SKM-1 treated with dmso at 0.1 percent for 144 hours (cell line): ENCODE results near the gene KCNE3.

Source experiments
- DNase-seq: peaks from one replicate; lab custom pipeline; 2025; ENCODE audit not compliant: unreplicated experiment; lab: John Stamatoyannopoulos, UW

The KCNE3 gene, protein sequence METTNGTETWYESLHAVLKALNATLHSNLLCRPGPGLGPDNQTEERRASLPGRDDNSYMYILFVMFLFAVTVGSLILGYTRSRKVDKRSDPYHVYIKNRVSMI

GRCh38 chr11:74466916-74467885, at the start of gene KCNE3:
Gene KCNE3 (minus strand): TSS chr11:74467549. CDS start chr11:74457563, 9,986 bp downstream.
- DNase-seq = no peak

DNA sequence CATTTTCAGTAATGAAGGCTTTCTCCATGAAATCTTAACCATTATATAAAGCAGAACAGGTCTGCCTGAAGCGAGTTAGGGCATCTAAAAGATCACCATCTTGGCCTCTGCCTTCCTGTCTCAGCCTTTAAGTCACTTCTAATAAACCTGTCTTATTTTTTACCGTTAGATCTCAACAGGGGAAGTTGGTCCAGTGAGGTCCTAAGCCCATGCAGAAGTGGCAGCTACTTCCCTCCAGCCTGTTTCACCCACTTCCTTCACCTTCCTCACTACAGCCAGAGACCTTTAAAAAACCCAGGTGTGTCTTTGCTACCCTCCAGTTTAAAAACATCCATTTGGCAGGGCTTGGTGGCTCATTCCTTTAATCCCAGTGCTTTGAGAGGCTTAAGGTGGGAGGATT, 40.2 kb upstream of the KCNE3 start:
- peak; percentile 57 for DNase-seq

DNA sequence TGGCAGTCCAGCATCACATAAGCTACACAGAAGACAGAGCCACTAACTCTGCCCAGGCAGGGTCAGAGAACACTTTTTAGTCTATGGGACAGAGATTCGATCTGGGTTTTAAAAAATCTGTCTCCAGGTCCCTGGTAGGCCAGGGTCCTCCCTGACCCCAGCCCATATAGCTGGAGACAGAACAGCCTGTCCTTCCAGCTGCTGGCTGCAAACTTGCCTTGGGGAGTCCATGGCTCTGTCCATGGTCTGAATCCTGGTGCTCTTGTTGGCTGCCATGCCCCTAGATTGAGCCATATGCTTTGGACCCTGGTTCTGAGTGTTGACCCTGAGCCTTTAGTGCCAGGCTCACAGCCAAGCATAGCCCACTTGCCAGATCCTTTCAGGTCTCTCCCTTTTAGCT, 39.5 kb upstream of the KCNE3 start:
- DNase-seq = no peak

- no peak for DNase-seq
These were observed 38.6 kb upstream of the KCNE3 start for GRCh38 chr11:74505911-74506310.

GRCh38 chr11:74504100-74504691, 36.8 kb upstream of the KCNE3 start:
- no peak for DNase-seq

DNA sequence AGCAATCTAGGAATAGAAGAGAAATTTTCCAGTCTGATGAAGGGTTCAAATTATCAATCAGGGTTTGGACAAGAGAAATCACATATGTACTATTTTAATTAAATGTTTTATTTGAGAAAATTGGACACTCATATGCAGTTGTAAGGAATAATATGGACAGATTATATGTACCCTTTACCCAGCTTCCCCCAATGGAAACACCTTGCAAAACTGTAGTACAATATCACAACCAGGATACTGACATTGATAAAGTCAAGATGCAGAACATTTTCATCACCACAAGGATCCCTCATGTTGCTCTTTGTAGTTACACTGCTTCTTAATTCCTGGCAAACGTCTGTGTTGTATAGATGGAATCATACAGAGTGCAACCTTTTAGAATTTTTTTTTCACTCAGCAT, 27.6 kb upstream of the KCNE3 start:
- DNase-seq = no peak

GRCh38 chr11:74493791-74494630, 26.7 kb upstream of the KCNE3 start:
- DNase-seq = peak; percentile 40

DNA sequence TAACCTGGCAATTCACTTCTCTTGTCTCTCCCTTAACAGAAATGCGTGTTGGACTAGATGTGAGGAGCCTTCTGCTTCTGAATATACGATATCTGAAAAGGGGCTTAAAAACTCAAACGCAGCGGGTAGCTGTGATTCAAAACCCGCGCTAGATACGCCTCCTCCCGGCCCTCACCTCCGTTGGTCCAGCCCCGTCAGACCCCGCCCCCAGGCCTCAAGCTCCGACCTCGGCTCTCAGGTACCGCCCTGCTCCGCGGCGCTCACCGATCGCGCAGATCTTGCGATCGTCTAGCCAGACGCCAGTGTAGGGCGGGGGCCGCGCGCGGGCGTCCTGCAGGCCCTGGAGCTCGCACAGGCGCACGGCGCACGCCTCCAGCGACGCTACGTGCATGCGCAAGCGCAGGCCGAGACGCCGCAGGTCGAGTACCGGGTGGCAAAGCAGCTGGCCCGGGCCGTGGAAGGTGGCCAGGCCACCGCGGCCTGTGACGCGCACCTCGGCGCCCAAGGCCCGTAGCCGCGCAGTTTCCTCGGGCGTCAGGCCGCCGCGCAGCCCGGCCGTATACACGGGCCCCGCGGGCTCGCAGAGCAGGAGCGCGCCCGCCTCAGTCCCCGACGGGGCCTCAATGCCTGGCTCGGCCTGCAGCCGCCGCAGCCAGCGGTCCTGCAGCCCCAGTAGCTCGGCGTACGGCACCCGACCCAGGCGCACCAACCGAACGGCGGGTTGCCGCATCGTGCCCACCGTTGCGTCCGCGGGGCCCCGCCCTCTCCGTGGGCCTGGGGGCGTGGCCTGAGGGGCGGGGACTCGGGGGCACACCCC, 25.8 kb upstream of the KCNE3 start, which contains the start of gene LIPT2:
Gene LIPT2, minus strand, starts transcription at position 751 of the 817 bp plus-strand sequence. Its CDS starts 21 bp downstream, at position 730.
- peak; percentile 94 for DNase-seq

GRCh38 chr11:74492084-74492483, 24.7 kb upstream of the KCNE3 start:
- DNase-seq = no peak

- no peak for DNase-seq
These were observed 23.6 kb upstream of the KCNE3 start for GRCh38 chr11:74490941-74491340.

DNA sequence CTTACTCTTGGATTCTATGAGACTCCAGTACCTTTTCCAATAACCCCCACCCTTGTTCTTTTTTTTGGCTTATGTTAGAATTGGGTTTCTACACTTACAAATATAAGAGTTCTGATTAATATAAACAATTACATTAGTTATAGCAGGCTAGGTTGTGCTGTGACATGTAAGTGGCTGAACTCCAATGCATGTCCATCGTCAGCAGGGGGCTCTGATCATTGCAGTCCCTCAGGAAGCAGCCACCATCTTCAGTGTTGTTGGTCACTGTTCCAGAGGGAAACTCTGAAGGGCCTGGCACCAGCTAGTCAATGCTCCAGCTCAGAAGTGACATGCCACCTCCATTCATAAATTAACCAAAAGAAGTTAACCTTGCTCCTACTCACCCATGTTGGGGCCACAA, 20.5 kb upstream of the KCNE3 start:
- DNase-seq = no peak

- DNase-seq = no peak
These were observed 18.5 kb upstream of the KCNE3 start for GRCh38 chr11:74485868-74486267.

DNA sequence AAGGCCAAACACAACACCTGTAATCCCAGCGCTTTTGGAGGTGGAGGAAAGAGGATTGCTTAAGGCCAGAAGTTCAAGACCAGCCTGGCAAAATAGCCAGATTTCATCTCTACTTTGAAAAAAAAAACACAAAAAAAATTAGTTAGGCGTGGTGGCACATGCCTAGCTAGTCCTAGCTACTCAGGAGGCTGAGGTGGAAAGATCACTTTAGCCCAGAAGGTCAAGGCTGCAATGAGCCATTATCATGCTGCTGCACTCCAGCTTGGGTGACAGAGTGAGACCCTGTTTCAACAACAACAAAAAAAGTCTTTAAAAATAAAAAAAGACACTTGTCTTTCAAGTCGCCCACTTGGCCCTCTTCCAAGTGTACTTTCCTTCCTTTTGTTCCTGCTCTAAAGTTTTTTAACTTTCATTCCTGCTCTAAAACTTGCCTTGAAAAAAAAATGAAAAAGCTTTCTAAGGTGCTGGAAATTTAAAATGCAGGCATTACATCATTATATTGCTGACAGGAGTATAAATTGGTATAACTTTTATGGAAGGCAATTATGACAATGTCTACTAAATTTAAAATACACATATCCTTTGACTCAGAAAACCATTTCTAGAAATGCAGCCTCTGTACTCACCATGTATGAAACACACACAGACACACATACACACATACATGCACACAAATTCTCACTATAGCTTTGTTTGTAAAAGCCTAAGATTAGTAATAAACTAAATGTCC, 13.5 kb upstream of the KCNE3 start:
- no peak for DNase-seq

DNA sequence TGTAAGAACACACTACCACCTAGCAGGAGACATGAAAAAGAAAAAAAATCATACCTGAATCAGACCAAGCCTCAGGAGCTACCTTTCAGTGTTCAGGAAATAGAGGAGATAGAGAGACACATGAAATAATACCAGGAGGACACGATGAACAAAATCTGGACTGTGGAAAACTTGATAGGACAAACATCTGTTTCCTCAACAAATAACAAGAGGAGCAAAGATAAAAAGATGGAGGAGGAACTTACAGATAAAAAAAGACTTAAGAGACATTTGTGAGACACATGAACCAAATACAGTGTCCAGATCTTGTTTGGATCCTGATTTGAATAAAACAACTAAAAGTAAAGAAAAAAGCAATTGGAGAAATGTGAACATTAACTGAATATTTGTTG, 12.4 kb upstream of the KCNE3 start:
- DNase-seq = no peak

- DNase-seq = no peak
These were observed 11.8 kb upstream of the KCNE3 start for GRCh38 chr11:74478877-74479731.

- DNase-seq = no peak
These were observed 9.2 kb upstream of the KCNE3 start for GRCh38 chr11:74476536-74476935.

DNA sequence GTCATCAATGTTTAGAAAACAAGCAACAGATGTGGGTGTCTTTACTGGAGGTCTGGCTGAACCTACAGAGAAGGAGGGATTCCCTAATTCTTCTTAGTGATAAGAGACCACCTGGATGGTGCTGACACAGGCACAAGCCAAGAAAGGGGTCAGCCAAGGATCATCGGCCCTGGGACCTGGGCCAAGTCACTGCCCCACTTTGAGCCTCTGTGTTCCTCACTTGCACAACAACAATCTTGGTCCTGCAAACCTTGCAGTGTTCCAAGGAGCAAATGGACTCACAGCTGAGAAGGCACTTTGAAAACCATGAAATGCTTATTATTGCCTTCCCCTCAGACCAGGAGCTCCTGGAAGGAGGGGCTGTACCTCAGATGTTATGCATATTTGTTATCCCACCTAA, 7.0 kb upstream of the KCNE3 start:
- DNase-seq = no peak

DNA sequence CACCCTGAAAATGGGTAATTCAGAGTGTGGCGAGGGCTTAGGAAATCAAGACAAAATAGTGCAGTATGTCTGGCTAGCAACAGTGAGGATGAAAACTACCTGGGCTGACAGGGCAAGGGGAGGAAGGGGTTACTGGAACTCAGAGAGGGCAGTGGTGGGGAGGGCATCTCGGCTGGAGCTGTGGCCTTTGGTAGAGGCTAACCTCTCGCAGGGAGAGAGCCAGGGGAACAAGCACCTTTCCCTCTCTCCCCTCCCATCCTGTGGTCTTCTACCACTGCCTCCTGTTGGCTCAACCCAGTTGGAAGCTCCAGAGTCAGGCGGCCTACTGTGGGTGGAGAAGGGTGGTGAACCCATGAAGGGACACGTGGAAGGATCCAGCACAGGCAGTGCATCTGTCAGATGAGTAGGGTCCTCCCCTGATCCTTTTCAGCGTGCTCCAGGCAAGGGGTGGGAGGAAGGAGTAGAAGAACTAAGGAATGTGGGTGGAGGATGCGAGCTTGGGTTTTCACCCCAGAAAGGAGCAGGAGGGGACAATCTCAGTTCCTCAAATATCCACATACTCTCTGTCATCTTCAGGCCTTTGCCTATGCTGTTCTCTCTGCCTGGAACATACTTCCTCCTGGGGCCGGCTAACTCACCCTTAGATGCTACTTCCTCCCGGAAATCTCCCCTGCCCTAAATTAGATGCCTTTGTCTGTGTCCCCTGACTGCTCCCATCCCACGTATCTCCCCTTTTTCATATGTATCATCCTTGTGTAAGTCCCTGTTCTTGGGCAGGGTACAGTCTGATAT, 6.2 kb upstream of the KCNE3 start:
- peak; percentile 69 for DNase-seq
